Hindlimb muscle (tissue), 1 donor: ENCODE data around the gene PAX2. TPM values are rescaled to one million over a fixed set of nuclear protein-coding genes. Genes with fewer than 3 reads are reported as not detected.

Source experiments
- DNase-seq: peaks from one replicate; pipeline ENCODE4 v3.0.0-alpha.2; 2013
- polyA plus RNA-seq: library from polyadenylated mRNA; unstranded; fragments of 120-200 nt; gene quantifications from one replicate; pipeline ENCODE4 v1.2.1, GENCODE V29; 2013; ENCODE audit not compliant: insufficient read length

The PAX2 gene
- polyA plus RNA-seq, 1 donor, result not detected

DNA sequence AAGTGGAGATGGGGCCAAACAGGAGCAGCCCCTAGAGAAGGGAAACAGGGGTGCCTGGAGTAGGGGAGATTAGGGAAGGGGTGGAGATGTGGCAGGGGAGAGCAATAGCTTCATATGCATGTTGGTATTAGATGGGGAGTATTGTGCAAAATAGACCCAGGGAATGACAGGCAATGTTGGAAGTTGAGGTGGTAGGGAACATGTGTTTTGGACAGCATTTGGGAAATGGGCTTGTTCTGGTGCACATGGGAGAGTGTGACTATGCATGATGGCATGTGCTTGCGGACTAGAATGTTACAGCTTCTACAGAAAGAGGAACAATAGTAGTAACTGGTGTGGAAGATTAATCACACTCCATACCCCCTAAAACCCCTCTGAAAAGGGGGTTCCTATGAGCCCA lies 10.4 kb downstream of the PAX2 start:
- DNase-seq, result no peak

DNA sequence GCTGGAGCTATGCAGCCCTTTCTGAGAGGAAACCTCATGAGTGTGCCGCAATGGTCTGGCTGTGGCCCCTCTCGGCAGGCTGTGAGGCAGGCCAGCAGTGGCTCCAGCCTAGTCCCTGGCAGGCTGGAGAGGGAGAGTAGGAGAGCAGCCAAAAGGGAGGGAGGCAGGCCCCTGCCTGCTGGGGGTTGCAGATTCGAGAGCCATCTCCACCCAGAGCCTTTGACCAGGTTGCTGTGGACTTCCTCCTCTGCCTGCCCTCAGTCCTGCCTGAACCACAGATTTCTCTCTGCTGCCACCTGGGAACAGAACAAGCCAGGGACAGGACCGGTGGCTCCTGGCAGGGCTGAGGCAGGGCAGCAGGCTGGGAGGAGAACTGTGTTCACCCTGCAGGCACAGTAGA lies 13.9 kb downstream of the PAX2 start:
- no peak for DNase-seq

DNA sequence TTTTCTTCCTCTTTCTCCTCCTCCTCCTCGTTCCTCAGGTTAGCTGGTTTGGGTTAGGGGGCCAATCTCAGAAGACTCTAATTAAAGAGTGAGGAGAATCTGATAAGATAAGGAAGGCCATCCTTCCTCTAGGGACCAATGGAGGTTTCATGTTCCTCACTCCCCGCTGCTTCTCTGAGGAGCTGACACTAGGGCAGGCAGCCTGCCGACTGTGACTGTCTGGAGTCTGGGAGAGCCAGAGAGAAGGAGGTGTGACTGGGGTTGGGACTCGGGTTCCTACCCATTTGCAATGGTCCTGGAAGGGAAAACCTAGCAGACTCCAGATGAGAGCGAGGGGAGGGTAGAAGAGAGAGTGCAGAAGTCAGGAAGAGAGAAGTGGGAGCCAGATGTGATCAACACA lies 15.3 kb downstream of the PAX2 start:
- DNase-seq, result no peak

DNA sequence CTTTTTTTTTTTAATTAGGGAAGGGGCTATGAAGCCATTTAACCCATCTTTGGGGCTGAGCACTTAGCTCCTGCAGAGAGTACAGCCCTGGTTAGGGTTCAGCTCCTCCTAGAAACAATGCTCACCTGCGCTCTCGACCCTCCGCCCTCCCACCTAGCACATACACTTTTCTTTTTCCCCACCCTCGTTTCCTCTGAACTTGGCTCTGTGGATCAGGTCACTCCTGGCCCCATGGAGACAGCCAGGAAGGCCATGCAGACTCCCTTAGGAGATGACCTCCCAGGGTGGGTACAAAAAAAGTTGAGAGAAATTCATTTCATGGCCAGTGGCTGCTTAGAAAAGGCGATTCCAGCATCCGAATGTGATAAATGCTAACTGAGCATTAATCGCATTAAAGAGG lies 15.8 kb downstream of the PAX2 start:
- DNase-seq, result no peak

DNA sequence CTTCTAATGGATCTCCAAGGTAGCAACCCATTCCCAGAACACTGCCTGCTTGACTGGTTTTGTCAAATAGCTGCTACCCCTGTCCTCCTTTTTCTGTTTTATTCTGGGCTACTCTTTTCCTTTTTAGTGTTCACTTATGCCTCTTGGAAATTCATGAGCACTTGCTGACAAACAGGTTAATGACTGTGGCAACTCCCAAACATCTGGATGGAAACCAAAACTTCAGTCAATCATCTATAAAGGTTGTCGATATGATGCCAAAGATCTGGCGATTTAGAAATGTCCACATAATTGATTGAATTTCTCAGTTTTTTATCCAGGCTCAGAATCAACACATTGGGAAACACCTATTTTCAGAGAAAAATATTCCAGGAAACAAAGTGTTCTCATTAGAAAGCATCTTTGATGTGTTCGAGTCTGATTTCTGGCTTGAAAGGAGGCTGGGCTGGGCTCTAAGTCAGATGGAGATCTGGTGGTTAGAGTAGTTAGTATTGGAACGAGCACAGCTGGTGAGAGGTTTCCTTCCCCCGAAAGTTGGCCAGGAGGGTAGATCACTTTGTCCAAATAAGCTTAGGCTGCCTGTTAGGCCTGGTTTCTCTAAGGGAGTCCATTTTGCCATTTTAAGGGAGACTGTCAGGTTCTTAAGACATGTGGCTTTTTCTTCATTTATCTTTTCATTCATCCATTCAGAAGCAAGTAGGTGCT lies 17.8 kb downstream of the PAX2 start:
- no peak for DNase-seq

DNA sequence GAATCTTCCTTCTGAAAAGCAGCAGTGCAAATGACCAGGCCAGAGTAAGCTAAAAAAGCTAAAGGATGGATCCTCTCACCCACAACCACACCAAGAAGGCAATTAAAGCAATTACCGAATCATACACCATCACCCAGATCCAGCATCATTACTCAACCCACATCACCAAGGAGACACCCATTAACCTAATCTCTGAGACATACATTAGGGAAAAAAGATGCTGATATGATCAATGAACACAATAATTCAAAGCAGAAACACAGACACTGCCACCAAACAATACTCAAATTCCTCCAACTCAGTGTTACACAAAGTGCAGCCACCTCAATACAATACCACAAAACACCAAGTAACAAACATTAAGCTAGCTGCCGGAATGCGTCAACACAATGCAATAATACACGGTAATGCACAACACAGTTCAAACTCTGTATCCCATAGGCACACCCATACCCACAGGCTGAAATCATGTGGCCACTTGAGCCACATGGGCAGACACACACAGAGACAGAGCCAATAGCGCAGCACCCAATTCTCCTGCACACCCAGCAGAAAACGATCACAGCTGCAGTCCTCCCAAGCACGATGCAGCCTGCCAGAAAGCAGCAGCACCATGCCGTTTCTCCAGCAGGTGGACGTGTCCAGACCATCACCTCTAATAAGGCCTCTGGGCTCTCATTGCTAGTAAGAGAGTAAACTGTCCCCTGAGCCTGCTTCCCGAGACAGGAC lies 21.5 kb downstream of the PAX2 start:
- DNase-seq, result no peak

DNA sequence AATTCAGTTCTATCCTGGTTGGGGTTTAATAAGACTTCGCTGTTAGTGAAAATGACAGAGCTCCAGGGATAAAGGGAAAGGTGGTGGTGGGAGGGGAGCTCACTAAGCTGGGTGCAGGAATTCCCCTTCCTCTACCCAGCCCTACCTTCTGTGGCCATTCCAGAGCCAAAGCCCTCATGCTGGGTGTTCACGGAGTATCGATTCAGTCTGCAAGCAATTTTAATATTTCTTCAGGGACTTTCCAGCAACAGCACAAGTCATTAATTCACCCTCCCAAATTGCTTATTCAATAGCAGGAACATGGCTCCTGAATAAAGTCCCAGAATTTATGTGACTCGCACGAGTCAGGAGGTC lies 22.0 kb downstream of the PAX2 start:
- no peak for DNase-seq

DNA sequence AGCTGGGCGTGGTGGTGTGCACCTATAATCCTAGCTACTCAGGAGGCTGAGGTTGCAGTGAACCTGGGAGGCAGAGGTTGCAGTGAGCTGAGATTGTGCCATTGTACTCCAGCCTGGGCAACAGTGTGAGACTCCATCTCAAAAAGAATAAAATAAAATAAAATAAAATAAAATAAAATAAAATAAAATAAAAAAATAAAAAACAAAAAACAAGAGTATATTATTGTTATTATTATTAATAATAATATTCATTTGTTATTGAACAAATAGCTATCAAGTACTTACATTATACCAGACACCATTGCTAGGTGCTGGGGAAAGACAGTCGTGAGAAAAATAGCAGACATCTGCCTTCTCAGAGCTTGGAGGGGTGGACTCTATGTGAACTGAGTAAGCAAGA lies 24.1 kb downstream of the PAX2 start:
- no peak for DNase-seq

DNA sequence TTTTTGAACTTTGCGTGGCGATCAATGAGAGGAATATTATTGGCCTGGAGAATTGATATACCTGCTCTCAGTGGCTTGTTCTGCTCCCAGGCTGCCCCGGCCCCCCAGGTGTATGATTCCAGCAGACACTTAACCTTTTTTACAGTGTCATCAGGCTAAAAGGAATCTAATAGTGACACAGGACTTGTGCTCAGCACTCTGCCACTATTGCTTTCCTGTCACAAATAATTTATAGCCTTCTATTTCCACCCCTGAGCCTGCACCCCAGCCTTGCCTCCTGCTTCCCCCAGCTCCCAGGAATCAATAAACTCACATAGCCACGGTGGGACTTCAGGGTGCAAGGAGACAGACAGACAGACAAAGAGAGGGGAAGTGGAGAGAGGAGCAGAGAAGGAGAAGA lies 28.3 kb downstream of the PAX2 start:
- no peak for DNase-seq

DNA sequence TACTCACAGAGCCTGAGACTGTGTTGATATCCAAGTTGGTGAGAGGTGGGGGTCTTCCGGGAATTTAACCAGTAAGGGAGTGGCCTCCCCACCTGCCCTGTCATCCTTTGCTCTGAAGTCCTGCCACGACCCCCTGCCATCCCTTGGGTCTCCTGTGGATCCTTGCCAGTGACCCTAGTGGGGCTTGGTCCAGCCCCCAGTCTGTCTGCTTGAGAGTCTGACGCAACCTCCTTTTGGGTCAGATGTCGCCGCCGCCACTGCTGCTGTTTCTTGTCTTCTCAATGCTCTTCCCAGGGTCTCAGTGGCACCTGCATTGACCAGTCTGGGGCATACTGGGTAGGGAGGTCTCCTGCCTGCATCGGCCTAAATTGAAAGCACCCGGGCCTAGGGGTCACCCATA lies 28.8 kb downstream of the PAX2 start:
- DNase-seq, result no peak

DNA sequence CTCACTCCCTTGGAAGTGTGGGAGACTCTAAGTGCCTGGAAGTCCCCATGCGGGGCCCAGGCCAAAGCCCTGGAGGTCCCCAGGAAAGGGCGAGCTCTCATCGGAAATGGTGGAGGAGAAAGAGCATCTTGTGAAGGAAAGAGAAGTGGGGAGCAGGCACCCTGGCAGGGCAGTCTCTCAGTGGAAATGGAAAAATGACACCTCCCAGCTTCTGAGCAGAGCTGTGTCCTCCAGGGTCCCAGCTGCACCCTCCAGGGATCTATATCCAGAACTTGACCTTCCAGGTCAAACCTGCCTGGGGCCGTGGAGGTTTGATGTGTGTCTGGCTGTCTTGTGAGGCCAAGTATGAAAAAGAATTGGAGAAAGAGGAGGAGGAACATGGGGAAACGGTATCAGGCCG lies 29.5 kb downstream of the PAX2 start:
- no peak for DNase-seq

DNA sequence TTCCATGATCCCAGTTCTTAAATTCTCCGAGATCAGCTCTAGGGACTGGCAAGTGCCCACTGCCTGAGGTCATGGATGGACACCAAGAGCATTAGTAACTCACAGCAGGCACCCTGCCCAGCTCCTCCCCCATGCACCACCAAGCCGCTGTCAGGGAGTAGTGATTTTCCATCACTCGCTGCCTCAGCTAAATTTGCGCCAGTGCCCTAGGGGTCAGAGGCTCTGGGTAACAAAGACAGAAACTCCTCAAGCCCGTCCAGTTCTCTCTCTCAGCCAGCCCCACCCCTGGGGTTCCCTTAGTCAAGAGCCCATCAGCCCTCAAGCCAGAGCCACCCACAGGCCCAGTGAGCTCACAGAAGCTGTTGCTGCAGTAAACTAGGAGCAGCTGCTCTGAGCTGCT lies 30.0 kb downstream of the PAX2 start:
- no peak for DNase-seq

DNA sequence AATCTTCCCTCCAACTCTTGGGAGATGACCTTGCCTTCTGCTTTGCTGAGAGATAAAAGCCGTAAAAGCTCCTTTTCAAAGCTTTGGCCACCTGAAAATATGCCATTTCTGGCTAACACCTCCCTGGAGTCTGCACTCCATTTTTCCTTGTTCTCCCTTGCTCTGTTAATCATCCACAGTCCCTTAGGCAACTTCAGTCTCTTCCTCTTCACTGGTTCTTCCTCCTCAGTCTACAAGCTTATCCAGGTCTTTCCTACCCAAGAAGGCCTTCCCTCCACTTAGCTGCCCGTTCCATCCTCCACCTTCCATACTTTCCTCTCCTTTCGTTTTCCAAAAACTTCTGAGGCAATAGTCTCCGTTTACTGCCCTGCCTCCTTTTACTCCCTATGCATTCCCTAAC lies 30.5 kb downstream of the PAX2 start:
- DNase-seq, result no peak

DNA sequence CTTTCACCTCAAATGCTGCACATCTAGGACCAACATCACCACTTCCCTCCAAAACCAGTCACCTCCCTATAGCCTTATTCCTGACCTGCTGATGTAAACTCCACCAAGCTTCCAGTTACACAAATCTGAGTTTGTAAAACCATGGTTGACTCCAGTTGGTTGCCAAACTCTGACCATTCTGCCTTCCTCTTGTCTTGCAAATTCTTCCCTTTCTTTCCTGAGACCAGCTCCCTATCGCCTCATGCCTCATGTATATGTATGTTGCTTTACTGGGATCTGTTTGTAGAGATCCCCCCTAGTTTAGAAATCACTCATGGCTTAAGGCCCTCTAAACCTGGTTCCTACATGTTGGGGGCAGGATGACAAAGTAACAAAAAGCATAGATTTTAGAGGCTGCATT lies 31.3 kb downstream of the PAX2 start:
- no peak for DNase-seq

DNA sequence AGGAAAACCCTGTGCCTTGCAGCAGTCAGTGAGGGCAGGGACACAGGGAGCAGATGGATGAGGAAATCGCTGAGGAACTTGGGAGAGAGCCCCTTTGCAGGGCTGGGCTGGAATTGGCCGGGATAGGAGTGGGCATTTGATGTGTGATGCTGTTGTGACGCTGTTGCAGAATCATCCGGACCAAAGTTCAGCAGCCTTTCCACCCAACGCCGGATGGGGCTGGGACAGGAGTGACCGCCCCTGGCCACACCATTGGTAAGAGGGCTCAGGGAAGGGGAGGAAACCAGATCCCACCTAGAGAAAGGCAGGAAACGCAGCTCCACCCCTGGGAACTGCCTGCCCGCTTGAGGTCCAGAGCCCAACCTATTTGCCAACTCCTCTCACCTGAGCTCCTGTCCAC lies 33.9 kb downstream of the PAX2 start:
- no peak for DNase-seq

DNA sequence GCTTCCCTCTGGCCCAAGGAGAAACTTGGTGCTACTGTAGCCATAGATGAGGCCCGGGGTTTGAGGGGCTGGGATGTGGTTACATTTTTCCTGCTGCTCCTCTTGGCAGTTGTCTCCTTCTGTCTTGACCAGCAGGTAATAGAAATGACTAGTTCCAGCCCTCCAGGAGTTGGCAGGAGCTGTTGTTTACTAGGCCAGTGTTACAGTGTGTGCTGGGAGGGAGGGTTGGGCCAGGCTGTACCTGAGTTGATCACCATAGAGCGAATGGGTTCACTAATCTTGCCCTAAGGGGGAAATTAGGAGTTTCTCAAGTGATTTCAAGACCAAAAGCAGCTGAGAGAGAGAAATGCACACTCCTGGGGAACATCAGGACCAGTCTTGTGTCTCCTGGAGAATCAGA lies 34.9 kb downstream of the PAX2 start:
- no peak for DNase-seq

DNA sequence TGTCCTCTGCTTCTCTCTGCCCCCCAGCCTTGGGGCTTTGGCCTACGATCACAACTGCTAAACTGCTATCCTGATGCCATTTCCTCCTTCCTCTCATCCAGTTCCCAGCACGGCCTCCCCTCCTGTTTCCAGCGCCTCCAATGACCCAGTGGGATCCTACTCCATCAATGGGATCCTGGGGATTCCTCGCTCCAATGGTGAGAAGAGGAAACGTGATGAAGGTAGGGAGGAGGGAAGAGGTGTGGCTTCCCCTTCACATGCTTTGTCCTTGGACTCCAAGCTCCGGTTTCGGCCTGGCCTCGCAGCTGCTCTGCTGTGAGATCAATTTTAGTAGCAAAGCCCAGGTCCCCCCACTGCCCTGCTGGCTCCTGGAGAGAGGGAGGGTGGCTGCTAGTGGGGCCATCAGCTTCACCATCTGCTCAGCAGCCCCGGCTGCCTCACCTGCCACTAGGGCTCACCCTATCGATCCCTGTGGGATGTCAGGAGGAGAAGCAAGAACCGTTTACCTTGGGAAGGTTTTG lies 35.8 kb downstream of the PAX2 start:
- no peak for DNase-seq

DNA sequence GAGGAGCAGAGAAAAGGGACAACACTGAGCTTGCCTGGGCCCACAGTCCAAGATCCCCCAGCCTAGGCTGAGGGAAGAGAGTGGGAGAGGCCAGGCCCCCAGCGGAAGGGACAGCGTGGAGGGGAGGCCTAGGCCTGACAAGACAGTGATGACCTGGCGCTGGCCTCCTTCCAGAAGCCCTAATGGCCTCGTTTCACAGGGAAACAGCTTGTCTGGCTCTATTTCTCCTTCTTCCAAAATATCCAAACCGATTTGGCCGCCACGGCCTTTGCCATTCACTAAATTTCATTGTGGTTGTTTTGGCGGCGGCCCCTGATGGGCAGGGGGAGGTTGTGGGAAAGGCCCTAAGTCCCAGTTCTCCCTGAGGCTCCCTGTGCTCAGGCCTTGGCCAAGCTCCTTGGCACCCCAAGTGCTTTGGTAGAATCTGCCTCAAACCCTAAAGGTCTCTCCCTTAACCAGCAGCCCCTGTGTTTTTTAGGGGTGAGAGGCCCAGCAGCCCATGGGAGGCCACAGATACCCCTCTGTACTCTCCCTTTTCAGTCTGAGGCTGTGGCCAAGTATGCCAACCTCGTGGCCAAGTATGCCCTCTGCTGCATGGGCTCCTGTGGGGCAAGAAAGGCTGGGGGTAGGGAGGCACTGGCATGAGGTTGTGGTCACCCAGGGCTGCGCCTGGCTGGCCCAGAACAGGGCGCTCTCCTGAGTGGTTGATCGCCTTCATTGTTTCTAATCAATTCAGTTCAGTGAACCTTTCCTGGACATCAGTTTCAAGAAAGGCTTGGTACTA lies 37.3 kb downstream of the PAX2 start:
- no peak for DNase-seq

DNA sequence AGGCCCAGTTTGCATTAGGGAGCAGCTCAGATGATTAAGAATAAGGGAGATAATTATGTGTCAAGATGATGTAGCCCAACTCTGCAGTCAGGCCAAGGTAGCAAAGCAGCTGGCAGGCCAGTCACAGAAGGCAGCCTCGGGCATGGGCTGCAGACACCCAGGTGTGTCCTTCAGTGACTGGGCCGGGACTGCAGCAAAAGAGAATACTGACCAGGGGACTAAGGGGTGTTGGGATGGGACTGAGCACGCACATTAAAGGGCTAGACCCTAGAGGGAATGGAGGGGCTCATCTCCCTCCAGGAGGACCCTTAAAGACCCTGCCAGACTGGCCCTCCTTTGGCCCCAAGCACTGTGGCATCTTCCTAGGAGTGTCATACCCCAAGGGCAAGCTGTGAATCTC lies 38.7 kb downstream of the PAX2 start:
- DNase-seq, result no peak

DNA sequence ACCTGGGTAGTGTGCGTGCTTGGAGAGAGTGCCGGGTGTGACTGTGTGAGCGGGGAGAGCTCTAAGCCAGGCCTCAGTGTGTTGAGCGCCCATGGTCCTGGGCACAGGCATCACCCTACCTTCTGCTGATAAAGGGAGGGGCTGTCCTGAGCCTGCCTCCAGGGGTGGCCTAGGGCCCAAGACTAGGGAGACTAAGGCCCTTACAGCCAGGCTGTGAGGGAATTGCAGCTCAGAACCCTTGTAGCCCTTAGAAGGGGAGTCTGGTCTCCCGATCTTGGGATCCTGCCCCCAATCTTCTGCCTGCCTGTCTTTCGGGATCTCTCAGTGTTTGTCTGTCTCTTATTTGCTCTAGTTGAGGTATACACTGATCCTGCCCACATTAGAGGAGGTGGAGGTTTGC lies 41.2 kb downstream of the PAX2 start:
- DNase-seq, result no peak

DNA sequence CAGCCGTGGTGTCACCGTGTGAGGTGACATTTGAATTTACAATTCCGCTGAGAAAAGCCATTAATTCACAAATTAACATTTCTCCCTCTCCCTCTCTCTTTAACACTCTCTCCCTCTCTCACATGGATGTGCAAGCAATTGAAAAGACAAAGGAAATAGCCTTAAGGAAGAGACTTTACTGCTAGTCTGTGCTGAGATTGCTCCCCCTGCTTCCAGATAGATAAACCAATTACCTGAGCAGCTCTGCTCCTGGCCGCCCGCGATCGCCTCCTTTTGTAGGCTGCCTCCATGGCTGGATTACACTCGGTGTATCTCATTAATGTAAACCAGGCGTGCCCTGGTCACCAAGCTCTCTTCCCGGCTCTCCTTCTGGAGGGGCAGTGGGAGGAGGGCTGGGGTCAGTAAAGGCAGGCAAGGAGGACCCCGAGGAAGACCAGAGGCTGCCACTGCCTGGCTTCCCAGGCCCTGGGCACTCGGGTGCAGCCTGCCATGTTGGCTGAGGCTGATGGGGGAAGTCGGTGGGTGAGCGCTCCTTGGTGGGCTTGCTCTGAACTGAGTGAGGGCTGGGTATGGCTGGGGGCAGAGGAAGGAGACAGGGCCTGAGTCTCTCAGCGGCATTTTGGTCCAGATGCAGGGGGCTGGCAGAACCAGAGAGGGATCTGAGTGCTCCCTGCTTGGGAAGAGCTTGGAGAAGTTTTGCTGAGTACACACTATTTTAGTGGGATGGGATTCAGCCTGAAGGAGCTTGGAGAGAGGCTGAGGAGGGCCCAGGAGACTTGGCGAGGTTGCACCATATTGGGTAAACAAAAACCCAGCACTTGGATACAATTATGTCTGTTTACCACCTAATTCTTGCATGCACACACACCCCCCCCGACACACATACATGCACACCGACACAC lies 42.9 kb downstream of the PAX2 start:
- DNase-seq, result no peak

DNA sequence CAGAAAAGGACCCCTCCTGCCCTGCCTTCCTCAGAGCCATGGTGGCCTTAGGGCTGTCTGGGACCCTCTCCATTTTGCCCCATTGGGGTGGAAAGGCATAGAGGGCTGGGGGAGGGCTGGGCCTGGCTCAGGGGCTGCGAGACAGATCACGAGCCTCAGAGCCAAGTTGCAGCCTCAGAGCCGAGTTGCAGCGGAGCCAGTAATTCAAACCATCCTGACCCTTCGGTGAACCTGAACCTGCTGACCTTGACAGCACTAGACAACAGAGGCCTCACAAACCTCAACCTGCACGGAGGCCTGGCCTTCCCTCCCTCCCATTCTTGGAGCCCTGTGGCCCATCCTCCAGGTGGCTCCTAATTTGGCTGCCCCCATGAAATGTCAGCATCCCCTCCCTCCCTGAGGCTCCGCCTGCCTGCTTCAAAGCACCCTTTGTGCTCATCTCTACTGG lies 45.4 kb downstream of the PAX2 start:
- no peak for DNase-seq
